Suprapubic skin (tissue), 3 donors: ENCODE data around the gene BTBD2.

ENCODE experiments used
- POLR2AphosphoS5 ChIP-seq, 3 donors: sonication (generic); formaldehyde crosslinking; IDR thresholded peaks; one replicate each; pipeline ENCODE4 v1.6.1; 2017; ENCODE audit warnings: antibody characterized with exemption in 3 of 3
- TF ChIP-seq, protein P1 (sequence below), 2 donors: fragments of 200-600 bp in 1 of 2; fragments of 450-650 bp in 1 of 2; sonication (generic) in 1 of 2; IDR thresholded peaks; one replicate each; pipeline ENCODE4 v1.5.1; 2016 to 2019; ENCODE audit warnings: antibody characterized with exemption in 2 of 2, mild to moderate bottlenecking in 1 of 2, moderate library complexity in 1 of 2

DNA sequence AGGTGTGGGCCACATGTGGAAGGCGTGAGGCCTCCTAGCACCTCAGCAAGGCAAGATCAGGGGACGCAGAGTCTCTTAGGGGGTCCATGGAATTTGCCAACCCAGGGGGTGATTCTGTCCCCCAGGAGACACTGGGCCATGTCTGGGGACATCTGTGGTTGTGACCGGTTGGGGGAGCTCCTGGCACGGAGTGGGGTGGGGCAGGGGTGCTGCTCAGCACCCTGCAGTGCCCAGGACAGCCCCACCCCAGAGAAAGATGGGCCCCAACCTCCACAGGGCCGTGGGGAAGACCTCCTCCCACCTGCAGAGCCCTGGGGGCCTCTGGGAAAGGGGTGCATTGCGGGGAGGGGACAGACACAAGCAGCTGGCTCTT is 31.5 kb upstream of the BTBD2 start:
- TF ChIP-seq, protein P1, sequence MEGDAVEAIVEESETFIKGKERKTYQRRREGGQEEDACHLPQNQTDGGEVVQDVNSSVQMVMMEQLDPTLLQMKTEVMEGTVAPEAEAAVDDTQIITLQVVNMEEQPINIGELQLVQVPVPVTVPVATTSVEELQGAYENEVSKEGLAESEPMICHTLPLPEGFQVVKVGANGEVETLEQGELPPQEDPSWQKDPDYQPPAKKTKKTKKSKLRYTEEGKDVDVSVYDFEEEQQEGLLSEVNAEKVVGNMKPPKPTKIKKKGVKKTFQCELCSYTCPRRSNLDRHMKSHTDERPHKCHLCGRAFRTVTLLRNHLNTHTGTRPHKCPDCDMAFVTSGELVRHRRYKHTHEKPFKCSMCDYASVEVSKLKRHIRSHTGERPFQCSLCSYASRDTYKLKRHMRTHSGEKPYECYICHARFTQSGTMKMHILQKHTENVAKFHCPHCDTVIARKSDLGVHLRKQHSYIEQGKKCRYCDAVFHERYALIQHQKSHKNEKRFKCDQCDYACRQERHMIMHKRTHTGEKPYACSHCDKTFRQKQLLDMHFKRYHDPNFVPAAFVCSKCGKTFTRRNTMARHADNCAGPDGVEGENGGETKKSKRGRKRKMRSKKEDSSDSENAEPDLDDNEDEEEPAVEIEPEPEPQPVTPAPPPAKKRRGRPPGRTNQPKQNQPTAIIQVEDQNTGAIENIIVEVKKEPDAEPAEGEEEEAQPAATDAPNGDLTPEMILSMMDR (IDR thresholded peaks at IDR 0.05) = no peak
- no peak for TF ChIP-seq POLR2AphosphoS5 (IDR thresholded peaks at IDR 0.05)
